DMS79 (cell line): ENCODE results near the gene S100A16.

Experiments used
- DNase-seq: peaks from one replicate; lab custom pipeline; 2025; lab: John Stamatoyannopoulos, UW

The S100A16 gene

DNA sequence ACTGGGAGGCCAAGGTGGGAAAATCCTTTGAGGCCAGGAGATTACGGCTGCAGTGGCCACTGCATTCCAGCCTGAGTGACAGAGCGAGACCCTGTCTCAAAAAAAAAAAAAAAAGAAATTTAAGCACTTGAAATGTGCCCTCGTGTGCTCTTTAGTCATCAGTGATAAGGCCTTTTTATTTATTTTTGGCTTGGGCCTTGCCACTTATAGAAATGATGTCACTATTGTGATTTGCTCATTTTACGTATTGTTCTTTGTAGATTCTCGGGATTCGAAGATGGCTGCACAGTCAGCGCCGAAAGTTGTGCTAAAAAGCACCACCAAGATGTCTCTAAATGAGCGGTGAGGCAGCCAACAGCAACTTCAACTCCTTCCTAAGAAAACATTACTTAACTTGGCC lies 23.4 kb upstream of the S100A16 start:
- DNase-seq: no peak

DNA sequence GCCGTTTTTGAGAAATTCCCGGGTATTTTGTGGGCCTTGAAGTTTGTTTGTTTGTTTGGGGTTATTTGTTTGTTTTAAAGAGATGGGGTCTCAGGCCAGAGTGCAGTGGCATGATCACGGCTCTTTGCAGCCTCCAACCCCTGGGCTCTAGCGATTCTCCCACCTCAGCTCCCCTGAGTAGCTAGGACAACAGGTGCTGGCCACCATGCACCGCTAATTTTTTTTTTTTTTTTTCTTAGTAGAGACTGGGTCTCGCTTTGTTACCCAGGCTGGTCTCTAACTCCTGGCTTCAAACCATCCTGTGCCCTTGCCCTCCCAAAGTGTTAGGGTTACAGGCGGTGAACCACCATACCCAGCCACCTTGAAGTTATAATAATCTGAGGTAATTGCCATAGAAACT lies 22.9 kb upstream of the S100A16 start:
- DNase-seq: no peak

DNA sequence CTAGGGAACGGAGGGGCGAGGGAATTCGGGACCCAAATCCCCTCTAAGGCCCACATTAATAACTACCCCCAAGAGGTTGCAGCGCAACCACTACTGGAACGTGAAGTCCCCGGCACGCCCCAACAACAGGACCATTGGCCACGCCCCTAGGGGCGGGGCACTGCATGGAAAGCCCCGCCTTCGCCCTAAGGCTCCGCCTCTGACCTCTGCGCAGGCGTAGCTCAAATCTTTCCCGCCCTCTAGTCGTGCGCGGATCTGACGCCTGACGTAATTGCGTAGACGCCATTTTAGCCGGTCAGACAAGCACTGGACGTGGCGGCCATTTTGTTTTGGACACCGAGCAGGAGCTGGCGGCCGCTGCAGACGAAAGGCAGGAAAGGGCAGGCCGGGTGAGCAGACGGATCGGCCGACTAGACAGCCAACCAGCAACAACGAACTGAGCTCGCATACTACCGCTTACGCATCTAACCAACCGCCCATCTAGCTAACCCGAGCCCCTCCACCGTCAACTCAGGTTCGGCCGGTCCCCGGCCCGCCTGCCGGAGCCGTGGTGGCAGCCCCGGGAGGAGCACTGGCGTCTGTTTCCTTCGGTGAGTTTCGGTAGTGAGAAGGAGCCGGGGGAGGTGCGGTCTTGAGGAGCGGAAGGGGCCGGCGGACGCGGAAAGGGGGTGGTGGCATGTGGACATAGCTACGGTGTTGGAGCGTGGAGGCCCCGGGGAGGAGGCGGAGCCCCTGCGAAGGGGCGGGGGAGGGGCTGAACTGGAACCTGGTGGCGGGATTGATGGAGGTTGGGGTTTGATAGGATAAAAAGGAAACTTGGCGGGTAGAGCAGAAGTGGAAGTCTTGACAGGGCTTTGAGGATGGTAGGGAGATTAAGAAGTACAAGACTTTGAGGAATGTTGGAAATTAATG lies 21.1 kb upstream of the S100A16 start, which contains the start of gene CHTOP:
Gene CHTOP, plus strand, starts transcription at position 313 of the 912 bp plus-strand sequence. CDS start 2,523 bp downstream, outside the sequence.
- peak; percentile 95 for DNase-seq

DNA sequence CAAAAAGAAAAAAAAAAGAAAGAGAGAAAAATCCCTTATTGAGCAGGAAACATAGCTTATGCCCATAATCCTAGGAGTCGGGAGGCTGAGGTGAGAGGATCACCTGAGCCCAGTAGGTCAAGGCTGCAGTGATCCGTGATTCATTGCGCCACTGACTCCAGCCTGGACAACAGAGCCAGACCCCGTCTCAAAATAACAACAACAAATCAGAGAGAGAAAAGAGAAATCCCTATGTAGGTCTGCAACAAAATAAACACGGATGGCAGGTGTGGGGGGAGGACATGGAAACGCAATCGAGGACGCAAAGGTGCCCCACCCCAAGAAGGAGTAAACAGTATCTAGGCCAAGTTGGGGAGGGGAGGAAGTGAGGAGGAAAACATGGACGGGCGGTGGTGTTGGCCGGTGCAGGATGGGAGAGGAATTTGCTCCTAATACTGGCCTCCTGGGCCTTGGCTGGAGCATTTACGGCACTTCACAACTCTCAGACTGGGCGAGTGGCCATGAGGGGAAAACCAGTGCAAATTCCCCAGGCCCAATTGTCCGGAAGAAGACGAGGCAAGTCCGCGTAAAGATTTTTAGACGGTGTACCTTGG lies 20.3 kb upstream of the S100A16 start:
- DNase-seq: no peak

DNA sequence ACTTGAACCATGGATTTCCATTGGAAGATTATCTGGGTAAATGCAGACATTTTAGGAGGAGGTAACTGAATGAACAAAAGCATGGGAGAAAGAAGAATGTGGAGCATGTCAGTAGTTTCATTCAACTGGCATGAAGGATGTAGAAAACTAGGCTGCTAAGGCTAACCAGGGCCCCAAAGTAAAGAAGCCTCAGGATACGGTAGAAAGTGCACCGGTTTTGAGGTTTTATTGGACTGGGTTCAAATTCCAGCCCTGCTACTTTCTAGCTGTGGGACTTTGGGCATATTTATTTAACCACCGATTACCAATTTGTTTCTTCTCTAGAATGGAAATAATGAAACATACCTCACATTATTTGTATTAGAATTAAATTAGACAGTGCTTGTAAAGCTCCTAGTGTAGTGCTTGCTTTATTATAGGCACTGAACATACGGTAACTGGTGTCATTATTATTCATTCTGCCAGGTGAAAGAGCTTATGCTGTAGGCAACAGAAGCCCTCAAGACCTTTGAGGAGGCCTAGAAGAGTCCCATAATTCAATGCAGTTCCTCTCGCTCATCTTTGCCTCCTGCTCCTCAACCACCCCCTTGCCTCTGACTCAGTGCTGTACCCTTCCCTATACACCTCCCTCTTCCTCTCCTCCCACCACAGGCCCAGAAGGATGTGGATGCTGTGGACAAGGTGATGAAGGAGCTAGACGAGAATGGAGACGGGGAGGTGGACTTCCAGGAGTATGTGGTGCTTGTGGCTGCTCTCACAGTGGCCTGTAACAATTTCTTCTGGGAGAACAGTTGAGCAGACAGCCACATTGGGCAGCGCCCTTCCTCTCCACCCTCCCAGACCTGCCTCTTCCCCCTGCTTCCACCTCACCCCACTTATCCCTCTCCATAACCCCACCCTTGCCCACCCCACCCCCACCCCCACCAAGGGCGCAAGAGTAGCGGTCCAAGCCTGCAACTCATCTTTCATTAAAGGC lies 18.4 kb upstream of the S100A16 start:
- no peak for DNase-seq

DNA sequence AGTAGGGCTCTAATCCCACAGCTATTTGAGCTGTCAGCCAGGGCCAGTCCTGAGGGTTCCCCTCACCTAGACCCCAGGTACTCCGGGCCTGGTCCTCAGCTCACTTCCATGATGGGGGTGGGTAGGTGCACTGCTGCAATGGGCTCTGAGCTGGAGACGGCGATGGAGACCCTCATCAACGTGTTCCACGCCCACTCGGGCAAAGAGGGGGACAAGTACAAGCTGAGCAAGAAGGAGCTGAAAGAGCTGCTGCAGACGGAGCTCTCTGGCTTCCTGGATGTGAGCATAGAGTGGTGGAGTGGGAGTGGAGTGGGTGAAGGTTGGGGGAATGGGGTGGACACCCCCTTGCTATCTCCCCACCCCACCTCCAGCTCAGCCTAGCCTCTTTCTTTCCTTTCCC lies 17.4 kb upstream of the S100A16 start:
- DNase-seq: no peak

DNA sequence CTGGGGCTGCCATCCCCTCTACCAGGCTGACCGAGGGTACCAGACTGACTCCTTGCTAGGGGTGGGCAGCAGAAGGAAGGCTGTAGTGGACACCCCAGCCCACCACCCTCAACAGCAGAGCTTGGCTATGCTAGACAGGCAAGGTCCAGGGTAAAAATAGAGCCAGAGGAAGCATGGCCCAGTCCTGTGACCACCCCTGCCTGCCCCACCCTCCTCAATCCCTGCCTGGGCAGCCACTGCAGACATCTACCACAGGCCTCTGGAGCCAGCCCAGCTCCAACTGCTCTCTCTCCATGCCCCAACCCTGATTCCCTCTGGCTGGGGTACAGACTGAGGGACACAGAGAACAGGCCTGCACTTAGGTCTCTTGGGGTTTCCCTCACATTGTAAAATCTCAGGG lies 17.0 kb upstream of the S100A16 start:
- no peak for DNase-seq

DNA sequence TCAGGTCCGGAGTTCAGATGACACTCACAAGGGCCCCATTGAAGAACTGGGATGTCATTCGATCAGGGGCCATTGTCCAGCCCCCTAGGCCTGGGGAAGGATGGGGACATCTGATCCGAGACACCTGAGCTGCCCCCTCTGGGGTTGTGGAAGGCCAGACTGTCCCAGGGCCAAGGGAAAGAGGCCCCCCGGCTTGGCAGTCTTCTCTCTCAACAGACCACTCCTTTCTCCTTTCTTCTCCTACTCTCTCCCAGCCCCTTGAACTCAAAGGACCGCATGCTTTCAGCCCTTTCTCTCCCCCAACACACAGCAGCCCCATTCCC lies 16.4 kb upstream of the S100A16 start:
- DNase-seq: no peak

DNA sequence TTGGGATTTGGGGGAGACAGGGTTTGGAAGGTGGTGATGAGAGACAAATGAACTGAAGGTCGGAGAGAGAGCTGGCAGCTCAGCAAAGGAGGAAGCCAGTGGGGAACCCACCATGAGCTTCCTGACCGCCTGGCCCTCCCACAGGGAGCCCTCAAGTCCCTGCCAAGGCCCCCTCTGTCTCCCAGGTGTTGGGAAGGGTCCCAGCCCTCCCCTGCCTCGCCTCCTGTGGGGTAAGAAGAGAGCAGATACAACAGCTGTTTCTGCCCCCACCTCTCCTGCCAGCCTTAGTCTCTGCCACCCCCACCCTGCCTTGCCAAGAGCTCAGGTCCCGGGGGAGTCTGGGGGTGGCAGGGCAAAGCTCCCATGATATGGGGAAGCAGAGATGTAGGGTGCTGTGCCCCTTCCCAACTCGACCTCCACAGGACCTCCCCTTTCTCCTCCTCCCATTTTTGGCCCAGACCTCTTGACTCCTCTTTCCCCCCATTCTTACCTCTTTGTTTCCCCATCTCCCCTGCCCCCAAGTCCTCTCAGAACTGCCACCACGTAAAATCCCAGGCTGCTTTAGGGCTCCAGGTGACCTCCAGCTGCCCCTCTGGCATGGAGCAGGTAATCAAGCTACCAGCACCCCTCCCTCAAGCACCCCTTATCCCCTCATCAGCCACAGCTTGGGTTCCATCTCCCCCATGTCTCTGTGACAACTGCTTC lies 15.9 kb upstream of the S100A16 start:
- no peak for DNase-seq

DNA sequence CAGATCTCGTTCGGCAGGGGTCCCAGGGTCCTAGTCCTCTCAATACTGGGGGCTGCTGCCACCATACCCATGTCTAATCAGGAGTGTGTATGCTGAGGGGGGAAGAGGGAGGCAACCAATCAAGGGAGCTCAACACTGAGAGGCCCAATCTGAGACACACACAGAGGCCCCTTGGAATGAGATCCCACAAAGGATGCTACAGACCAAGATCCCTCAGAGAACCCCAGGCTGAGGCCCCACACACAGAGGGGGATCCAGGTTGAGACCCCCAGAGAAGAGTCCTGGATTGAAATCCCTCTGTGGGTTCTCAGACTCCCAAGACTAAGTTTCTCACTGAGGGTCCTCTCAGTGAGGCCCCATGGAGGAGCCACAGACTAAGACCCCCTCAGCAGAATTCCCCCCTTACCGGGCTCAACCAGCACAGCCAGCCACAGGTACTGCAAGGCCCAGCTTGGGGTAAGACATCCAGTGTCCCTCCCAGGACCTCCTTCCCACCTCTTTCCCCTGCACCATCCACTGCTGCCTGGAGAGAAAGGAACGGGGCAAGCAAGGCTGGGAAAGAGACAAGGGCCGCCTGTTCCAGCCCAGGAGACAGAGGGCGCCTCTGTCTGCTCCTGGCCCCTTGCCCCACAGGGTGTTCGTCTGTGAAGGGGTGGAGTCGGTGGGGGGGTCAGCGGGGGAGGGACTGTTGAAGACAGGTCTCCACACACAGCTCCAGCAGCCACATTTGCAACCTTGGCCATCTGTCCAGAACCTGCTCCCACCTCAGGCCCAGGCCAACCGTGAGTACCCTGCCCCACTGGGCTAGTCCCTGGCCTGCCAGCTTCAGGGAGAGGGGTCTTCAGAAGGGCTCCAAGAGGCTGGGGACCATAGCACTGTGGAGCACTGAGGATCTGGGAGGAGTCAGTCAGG lies 15.0 kb upstream of the S100A16 start, which contains the start of gene S100A1:
Gene S100A1, plus strand, starts transcription at position 720 of the 912 bp plus-strand sequence. CDS start 2,088 bp downstream, outside the sequence.
- DNase-seq: no peak

DNA sequence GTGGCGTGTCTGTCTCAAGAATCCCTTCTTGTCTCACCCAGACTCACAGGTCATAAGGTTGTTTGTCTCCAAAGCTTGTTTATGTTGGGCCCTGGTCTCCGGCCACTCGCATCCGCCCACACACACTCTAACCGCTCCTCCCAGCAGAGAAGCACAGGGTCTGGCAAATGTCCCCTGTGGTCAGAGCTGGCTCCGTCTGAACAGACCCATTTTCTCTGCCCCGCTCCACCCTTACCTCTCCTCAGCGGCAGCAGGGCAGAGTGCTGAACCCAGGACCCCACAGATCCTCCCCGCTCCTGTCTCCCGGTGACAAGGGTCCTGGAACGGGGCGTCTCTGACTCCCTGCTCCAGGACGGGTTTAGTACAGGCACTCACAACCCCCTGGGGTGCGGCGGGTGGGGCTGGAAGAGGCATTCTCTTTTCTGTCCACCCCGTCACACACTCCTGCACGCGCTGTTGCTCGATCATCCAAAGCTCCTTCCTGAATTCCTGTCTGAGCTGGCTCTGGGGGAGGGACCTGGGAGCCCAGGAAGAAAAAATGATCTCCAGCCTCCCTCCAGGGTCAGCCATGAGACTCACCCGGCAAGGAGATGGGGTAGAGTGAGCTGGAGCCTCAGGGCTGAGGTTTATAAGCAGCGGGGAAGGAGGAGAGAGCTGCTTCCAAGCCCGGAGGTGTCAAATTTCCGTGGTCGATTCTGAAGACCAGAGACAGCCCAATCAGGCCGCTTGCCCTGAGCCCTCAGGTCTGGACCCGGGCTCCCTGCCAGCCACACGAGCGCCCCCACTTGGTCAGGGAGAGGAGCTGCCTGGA lies 14.2 kb upstream of the S100A16 start, which contains the start of gene S100A13:
Gene S100A13, minus strand, starts transcription at position 602 of the 811 bp plus-strand sequence. CDS start 1,033 bp downstream, outside the sequence.
- peak; percentile 96 for DNase-seq

DNA sequence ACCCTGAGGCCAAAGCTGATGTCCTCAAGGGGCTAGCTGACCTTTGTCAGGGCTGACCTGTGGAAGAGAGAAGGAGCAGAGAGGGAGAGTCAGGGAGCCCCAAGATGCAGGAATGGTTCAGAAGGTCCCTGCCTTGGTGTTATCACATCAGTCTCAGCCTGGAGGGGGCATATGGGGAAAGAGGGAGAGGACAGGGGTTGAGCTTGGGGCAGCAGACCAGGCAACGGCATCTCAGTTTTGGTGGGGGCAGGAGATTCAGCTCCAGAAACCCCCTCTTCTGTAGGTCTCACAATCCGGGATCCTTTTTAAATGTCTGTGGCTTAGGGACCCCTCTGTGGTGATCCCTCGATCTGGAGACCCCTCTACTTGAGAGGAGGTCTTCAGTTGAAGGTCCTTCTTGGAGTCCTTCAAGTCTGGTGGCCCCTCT lies 13.6 kb upstream of the S100A16 start:
- DNase-seq: no peak

DNA sequence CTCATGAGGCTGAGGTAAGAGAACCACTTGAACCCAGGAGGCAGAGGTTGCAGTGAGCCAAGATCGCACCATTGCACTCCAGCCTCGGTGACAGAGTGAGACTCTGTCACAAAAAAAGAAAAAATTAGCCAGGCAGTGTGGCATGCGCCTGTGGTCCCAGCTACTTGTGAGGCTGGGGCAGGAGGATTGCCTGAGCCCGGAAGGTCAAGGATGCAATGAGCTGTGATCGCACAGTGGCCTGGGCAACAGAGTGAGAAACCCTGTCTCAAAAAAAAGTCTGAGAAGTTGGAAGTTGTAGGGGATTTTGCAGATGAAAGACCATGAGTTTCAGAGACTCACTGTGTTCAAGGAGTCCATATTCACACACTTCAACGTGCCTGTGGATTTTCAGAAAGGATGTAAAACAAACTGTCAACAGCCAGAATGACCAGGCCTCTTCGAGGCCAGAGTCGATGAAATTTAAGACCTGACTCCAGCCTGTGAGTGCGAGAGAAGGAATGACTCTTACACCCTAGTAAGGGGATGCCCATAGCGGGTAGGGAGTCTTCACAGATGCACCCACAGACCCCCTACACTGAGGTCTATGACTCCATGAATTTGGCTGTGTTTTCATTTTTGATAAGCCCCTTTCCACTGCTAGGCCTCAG lies 12.2 kb upstream of the S100A16 start:
- DNase-seq: no peak

DNA sequence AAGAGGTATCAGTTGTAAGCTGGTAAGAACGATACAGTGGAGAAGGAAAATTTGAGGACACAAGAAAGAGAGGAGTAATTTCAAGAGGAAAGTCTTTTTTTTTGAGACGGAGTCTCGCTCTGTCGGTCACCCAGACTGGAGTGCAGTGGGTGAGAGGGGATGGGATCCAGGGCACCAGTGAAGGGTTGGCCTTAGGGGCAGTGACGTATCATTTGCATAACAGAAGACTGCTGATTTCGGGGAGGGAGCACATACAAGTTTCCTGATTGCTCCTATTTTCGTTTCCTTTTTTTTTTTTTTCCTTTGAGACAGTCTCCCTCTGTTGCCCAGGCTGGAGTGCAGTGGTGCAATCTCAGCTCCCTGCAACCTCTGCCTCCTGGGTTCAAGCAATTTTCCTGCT lies 10.2 kb upstream of the S100A16 start:
- no peak for DNase-seq

DNA sequence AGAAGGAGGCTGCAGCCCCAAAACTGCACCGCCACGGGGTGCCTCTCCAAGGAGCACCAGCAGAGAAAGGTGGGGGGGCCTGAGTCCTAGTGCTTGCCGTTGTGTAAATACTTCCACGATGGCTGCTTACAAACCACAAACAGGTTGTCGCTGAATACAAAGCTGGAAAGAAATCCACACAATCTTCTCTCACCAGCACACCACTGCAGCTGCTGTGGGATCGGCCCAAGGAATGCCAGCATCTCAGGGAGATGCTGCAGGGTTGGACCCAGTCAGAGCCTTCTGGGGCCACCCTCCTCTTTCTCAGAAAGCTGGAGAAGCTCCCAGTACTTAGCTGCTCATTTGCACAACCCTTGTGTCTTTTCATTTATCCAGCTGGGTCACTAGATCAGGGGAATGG lies 6.2 kb upstream of the S100A16 start:
- no peak for DNase-seq

DNA sequence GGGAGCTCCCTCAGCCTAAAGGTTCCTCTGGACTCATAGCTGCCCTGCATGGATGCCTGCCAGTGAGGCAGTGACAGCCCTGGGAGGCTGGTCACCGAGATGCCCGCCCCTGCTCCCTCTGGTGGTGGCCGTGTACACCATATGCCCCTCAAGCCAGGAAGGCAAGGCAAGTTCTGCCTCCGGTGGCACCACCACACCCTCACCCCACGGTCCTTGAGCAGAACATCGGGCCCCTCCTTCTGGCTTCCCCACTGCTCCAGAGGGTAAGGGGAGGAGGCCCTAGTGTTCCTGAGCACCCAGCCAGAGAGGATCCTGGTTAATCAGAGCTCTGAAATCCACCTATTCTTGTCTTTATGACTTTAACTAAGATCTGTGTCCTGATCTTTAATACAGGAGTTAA lies 4.7 kb upstream of the S100A16 start:
- DNase-seq: no peak

DNA sequence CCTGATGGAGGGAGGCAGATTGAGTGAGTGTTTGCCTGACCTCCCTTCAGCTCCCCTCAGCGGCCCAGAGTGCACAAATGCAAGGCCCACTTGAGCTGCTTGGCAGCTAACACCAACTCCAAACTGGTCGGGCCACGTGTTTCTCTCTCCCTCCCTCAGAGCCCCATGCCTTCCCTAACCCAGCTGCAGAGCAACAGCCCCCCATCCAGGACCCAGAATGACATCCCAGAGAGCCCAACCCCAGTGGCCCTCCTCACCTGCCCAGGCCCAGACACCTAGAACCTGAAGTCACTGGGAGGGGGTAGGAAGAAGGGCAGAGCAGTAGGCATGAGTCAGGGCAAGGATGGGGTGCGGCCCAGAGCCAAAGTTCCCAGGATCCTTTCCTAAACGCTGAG lies 4.0 kb upstream of the S100A16 start:
- peak; percentile 14 for DNase-seq

DNA sequence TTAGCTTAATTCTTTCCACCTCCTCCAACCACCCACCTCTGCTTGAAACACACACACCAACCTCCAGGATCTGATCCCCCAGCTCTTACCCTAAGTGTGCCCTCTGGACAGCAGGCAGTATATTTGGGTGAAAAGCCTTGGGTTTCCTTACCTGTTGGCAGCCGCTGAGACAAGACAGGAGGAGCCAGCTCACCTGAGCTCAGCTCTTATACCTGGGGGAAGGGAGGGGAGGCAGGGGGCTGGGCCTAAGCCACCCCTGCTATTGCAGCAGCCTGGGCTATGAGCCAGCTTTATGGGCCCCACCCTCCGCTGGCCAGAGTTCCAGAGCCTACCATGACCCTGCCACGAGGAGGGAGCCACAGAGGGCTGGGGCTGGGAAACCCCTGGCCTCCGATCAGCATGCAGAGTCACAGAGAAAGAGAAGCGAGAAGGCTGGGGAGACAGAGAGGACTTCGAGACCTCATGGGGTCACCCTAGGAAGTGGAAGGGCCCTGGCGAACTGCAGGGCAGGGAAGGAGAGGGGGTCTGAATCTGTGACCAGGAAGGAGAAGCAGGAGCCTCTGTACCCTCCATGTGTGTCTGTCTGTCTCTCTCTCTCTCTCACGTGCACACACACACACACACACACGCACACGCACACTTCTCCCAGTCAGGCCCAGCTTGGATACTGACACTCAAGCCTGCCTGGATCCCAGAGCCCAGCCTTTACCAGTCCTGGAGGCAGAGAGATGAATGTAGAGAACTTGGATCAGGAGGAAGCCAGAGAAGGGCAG lies 3.4 kb upstream of the S100A16 start, which contains the start of gene S100A14:
Gene S100A14, minus strand, starts transcription at position 182 of the 773 bp plus-strand sequence. CDS start 467 bp downstream, outside the sequence.
- peak; percentile 23 for DNase-seq
